ENCODE results near the gene CIDEC.
"Not testable (repeated sequence)": the region's sequence is repeated elsewhere in the genome, so short reads cannot be mapped to it uniquely, and the experiment has no call there.

Gene CIDEC

GRCh38 chr3:9896755-9897407, 16.8 kb upstream of the CIDEC start:
- CTCF ChIA-PET = not testable (repeated sequence)

GRCh38 chr3:9895715-9896114, 15.7 kb upstream of the CIDEC start:
- peaks cover 33% of the 10 kb centered on the region for H3K4me1 Mint-ChIP-seq
- CTCF ChIA-PET = interaction anchor here (3.7 kb wide), 1 partner anchor 37 kb away, joined by 14 read pairs; the partner anchor contains the start of gene CRELD1
- H3K9me3 Mint-ChIP-seq = not testable (repeated sequence)

More at GRCh38 chr3:9896755-9897407, 16.8 kb upstream of the CIDEC start:
- not testable (repeated sequence) for DNase-seq, H3K9me3 Mint-ChIP-seq, H3K27ac Mint-ChIP-seq, H3K4me3 Mint-ChIP-seq, H3K27me3 Mint-ChIP-seq
- Mint-ChIP-seq H3K4me1 (peaks cover 34% of the 10 kb centered on the region), H3K36me3 (peaks cover 31% of the 10 kb centered on the region)

GRCh38 chr3:9893739-9894138, 13.7 kb upstream of the CIDEC start:
- Mint-ChIP-seq H3K4me1 (peaks cover 45% of the 10 kb centered on the region), H3K9me3 (no peaks in the 10 kb centered on the region), H3K4me3 (no peak overlapping the region), H3K27me3 (no peaks in the 10 kb centered on the region), H3K27ac (no peak overlapping the region), H3K36me3 (peaks cover 38% of the 10 kb centered on the region)
- CTCF ChIA-PET = interaction anchor here (1.3 to 3.7 kb wide), 2 partner anchors 10 to 39 kb away, joined by 4 to 14 read pairs; partner anchors contain the start of gene CRELD1
- DNase-seq = no peak

More at GRCh38 chr3:9895715-9896114, 15.7 kb upstream of the CIDEC start:
- not testable (repeated sequence) for H3K4me3 Mint-ChIP-seq, H3K27ac Mint-ChIP-seq, DNase-seq, H3K27me3 Mint-ChIP-seq
- peaks cover 36% of the 10 kb centered on the region for H3K36me3 Mint-ChIP-seq

GRCh38 chr3:9891072-9891622, 11.1 kb upstream of the CIDEC start:
- H3K4me1 Mint-ChIP-seq = peaks cover 45% of the 10 kb centered on the region
- CTCF ChIA-PET = interaction anchor here (1.1 to 1.9 kb wide), 3 partner anchors 11 to 80 kb away, joined by 3 to 6 read pairs (median 4); partner anchors contain the start of gene IL17RE
- H3K4me3 Mint-ChIP-seq = peak overlapping the region; percentile 97
- DNase-seq = no peak
- H3K27ac Mint-ChIP-seq = peak overlapping the region; percentile 97
- H3K36me3 Mint-ChIP-seq = peaks cover 37% of the 10 kb centered on the region
- H3K9me3 Mint-ChIP-seq = no peaks in the 10 kb centered on the region
- H3K27me3 Mint-ChIP-seq = peaks cover 5% of the 10 kb centered on the region

- Mint-ChIP-seq H3K4me3 (peak within 1 kb of the TSS; percentile 97), H3K36me3 (peaks cover 35% of the 10 kb centered on the region), H3K27ac (peak within 1 kb of the TSS; percentile 97), H3K27me3 (peaks cover 5% of the 10 kb centered on the region), H3K9me3 (no peaks in the 10 kb centered on the region), H3K4me1 (peaks cover 45% of the 10 kb centered on the region)
- DNase-seq = peak; percentile 92
- CTCF ChIA-PET = interaction anchor here (1.1 to 1.9 kb wide), 3 partner anchors 11 to 81 kb away, joined by 3 to 6 read pairs (median 4); partner anchors contain the start of gene IL17RE
Measured at GRCh38 chr3:9890249-9891071, 10.4 kb upstream of the CIDEC start, which contains the start of gene JAGN1. JAGN1 (plus strand) TSS chr3:9890610; CDS start chr3:9890723, 113 bp downstream.

GRCh38 chr3:9889405-9889804, 9.4 kb upstream of the CIDEC start:
- H3K36me3 Mint-ChIP-seq = peaks cover 28% of the 10 kb centered on the region
- CTCF ChIA-PET = interaction anchor here (0.6 kb wide), 2 partner anchors 11 to 127 kb away, joined by 4 read pairs; no protein-coding TSS in a partner anchor
- H3K4me3 Mint-ChIP-seq = peak overlapping the region; percentile 43

GRCh38 chr3:9888540-9888939, 8.5 kb upstream of the CIDEC start:
- Mint-ChIP-seq H3K4me3 (no peak overlapping the region), H3K27ac (no peak overlapping the region), H3K36me3 (peaks cover 21% of the 10 kb centered on the region), H3K4me1 (peaks cover 31% of the 10 kb centered on the region), H3K9me3 (no peaks in the 10 kb centered on the region), H3K27me3 (peaks cover 5% of the 10 kb centered on the region)
- no peak for DNase-seq
- CTCF ChIA-PET = no interaction called here

More at GRCh38 chr3:9889405-9889804, 9.4 kb upstream of the CIDEC start:
- Mint-ChIP-seq H3K27ac (peak overlapping the region; percentile 97), H3K4me1 (peaks cover 39% of the 10 kb centered on the region), H3K27me3 (peaks cover 5% of the 10 kb centered on the region), H3K9me3 (no peaks in the 10 kb centered on the region)
- no peak for DNase-seq

GRCh38 chr3:9887480-9887879, 7.4 kb upstream of the CIDEC start:
- Mint-ChIP-seq H3K4me3 (no peak overlapping the region), H3K27ac (no peak overlapping the region), H3K9me3 (no peaks in the 10 kb centered on the region), H3K4me1 (peaks cover 24% of the 10 kb centered on the region), H3K36me3 (peaks cover 12% of the 10 kb centered on the region), H3K27me3 (peaks cover 5% of the 10 kb centered on the region)
- no peak for DNase-seq
- CTCF ChIA-PET = no interaction called here

- CTCF ChIA-PET = no interaction called here
- H3K4me1 Mint-ChIP-seq = peaks cover 15% of the 10 kb centered on the region
- H3K27me3 Mint-ChIP-seq = peaks cover 5% of the 10 kb centered on the region
- no peak for DNase-seq
- H3K27ac Mint-ChIP-seq = no peak overlapping the region
- peaks cover 5% of the 10 kb centered on the region for H3K36me3 Mint-ChIP-seq
- no peak overlapping the region for H3K4me3 Mint-ChIP-seq
- H3K9me3 Mint-ChIP-seq = no peaks in the 10 kb centered on the region
Measured at GRCh38 chr3:9886328-9886727, 6.3 kb upstream of the CIDEC start.

- peak overlapping the region; percentile 24 for H3K27ac Mint-ChIP-seq
- no peak for DNase-seq
- H3K9me3 Mint-ChIP-seq = no peaks in the 10 kb centered on the region
- peaks cover 6% of the 10 kb centered on the region for H3K4me1 Mint-ChIP-seq
- no peaks in the 10 kb centered on the region for H3K36me3 Mint-ChIP-seq
- no peak overlapping the region for H3K4me3 Mint-ChIP-seq
- CTCF ChIA-PET = interaction anchor here (0.9 to 1.3 kb wide), 3 partner anchors 9 to 46 kb away, joined by 3 to 4 read pairs (median 3); no protein-coding TSS in a partner anchor
- peaks cover 13% of the 10 kb centered on the region for H3K27me3 Mint-ChIP-seq
Measured at GRCh38 chr3:9884555-9885165, 4.6 kb upstream of the CIDEC start.

GRCh38 chr3:9883706-9884554, 3.9 kb upstream of the CIDEC start:
- Mint-ChIP-seq H3K4me3 (no peak overlapping the region), H3K4me1 (peaks cover under 1% of the 10 kb centered on the region), H3K27ac (no peak overlapping the region), H3K27me3 (peaks cover 18% of the 10 kb centered on the region), H3K9me3 (no peaks in the 10 kb centered on the region), H3K36me3 (no peaks in the 10 kb centered on the region)
- DNase-seq = no peak
- CTCF ChIA-PET = interaction anchor here (0.9 to 1.3 kb wide), 2 partner anchors 9 to 10 kb away, joined by 3 to 4 read pairs; no protein-coding TSS in a partner anchor

- no peaks in the 10 kb centered on the region for H3K4me1 Mint-ChIP-seq
- no peak for DNase-seq
- CTCF ChIA-PET = no interaction called here
Measured at GRCh38 chr3:9881441-9881840, 1.4 kb upstream of the CIDEC start.

GRCh38 chr3:9878700-9879099, 1.4 kb downstream of the CIDEC start:
- Mint-ChIP-seq H3K9me3 (no peaks in the 10 kb centered on the region), H3K27ac (no peak overlapping the region), H3K27me3 (peaks cover 26% of the 10 kb centered on the region), H3K36me3 (no peaks in the 10 kb centered on the region), H3K4me3 (no peak overlapping the region), H3K4me1 (no peaks in the 10 kb centered on the region)
- DNase-seq = no peak
- CTCF ChIA-PET = interaction anchor here (0.5 to 1.3 kb wide), 2 partner anchors 53 to 466 kb away, joined by 3 read pairs; no protein-coding TSS in a partner anchor

More at GRCh38 chr3:9881441-9881840, 1.4 kb upstream of the CIDEC start:
- Mint-ChIP-seq H3K9me3 (no peaks in the 10 kb centered on the region), H3K36me3 (no peaks in the 10 kb centered on the region), H3K27me3 (peaks cover 26% of the 10 kb centered on the region), H3K27ac (no peak overlapping the region), H3K4me3 (no peak overlapping the region)

Data from activated naive CD4-positive, alpha-beta T cell treated with anti-CD3 and anti-CD28 coated beads, Interleukin-2, amount 10 ng/mL, durations not matched to agents 7 days and 5 days (primary cell).